Liver (tissue), 3 donors: Measurements from ENCODE around the gene ARHGAP8.

Experiments
- EGR1 ChIP-seq, 2 donors: IDR thresholded peaks; 2 replicates each; pipeline ENCODE4 v1.6.1; 2016 to 2018; ENCODE audit warnings: antibody characterized with exemption in 2 of 2, low read depth in 2 of 2
- FOXA2 ChIP-seq: IDR thresholded peaks from 2 replicates; pipeline ENCODE4 v1.6.1; 2016; ENCODE audit warnings: antibody characterized with exemption
- GABPA ChIP-seq, 2 donors: IDR thresholded peaks in 1 of 2; conservative IDR thresholded peaks in 1 of 2; 2 replicates each; pipeline ENCODE4 v1.6.1; 2016; ENCODE audit warnings: antibody characterized with exemption in 2 of 2, mild to moderate bottlenecking in 1 of 2, moderate library complexity in 1 of 2
- HNF4A ChIP-seq, 2 donors: conservative IDR thresholded peaks; 2 replicates each; pipeline ENCODE4 v1.6.1; 2016; ENCODE audit warnings: antibody characterized with exemption in 2 of 2, mild to moderate bottlenecking in 2 of 2
- JUND ChIP-seq, 2 donors: IDR thresholded peaks; 2 replicates each; pipeline ENCODE4 v1.6.1; 2016; ENCODE audit warnings: antibody characterized with exemption in 2 of 2
- RAD21 ChIP-seq, 2 donors: IDR thresholded peaks; 2 replicates each; pipeline ENCODE4 v1.6.1; 2016; ENCODE audit warnings: antibody characterized with exemption in 2 of 2, mild to moderate bottlenecking in 2 of 2
- RXRA ChIP-seq, 2 donors: IDR thresholded peaks; 2 replicates each; pipeline ENCODE4 v1.6.1; 2017 to 2018; ENCODE audit warnings: antibody characterized with exemption in 2 of 2, mild to moderate bottlenecking in 1 of 2
- SP1 ChIP-seq: IDR thresholded peaks from 2 replicates; pipeline ENCODE4 v1.6.1; 2018; ENCODE audit warnings: antibody characterized with exemption, mild to moderate bottlenecking
- TAF1 ChIP-seq: conservative IDR thresholded peaks from 2 replicates; pipeline ENCODE4 v1.6.1; 2016; ENCODE audit warnings: antibody characterized with exemption, mild to moderate bottlenecking
- TF ChIP-seq, protein P1 (sequence below): fragments of 150-350 bp; IDR thresholded peaks from 2 replicates; pipeline ENCODE4 v1.5.1; 2017; ENCODE audit warnings: improper control_type of control experiment, low read depth, low read length; ENCODE audit not compliant: missing input control
- TF ChIP-seq, protein P2 (sequence below): IDR thresholded peaks from 2 replicates; pipeline ENCODE4 v1.6.1; 2016; ENCODE audit warnings: antibody characterized with exemption, mild to moderate bottlenecking
- TF ChIP-seq, protein P3 (sequence below): IDR thresholded peaks from 2 replicates; pipeline ENCODE4 v1.6.1; 2016; ENCODE audit warnings: antibody characterized with exemption
- donor health status: healthy.
- donor health status: healthy.

DNA sequence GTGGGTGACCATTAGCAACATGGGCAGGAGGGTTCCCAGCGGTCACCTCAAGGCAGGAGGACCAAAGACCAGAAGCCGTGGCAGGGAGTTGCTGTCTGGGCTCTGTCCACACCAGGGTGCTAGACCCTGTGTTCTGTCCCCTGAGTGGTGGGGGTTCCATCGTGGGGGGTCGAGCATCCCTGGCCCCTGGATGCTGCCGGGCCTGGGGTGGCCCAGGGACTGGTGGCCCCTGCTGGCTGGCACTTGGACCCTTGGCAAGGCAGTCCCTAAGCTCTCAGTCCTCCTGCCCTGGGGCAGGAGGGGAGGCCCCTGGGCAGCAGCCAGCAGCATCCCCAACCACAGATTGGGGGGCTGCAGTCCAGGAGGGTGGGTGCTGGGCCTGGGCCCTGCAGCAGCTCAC lies 13.4 kb upstream of the ARHGAP8 start:
- TF ChIP-seq TAF1 (no peak), RXRA (IDR thresholded peaks at IDR 0.05) (no peak), SP1 (no peak), JUND (IDR thresholded peaks at IDR 0.05) (no peak), HNF4A (conservative IDR thresholded peaks at IDR 0.05) (no peak), RAD21 (IDR thresholded peaks at IDR 0.05) (no peak), GABPA (IDR thresholded peaks at IDR 0.05 in 1 of 2, conservative IDR thresholded peaks at IDR 0.05 in 1 of 2) (no peak), FOXA2 (no peak), EGR1 (IDR thresholded peaks at IDR 0.05; ENCODE audit: low read depth in 2 of 2) (no peak)
- TF ChIP-seq, protein P1, sequence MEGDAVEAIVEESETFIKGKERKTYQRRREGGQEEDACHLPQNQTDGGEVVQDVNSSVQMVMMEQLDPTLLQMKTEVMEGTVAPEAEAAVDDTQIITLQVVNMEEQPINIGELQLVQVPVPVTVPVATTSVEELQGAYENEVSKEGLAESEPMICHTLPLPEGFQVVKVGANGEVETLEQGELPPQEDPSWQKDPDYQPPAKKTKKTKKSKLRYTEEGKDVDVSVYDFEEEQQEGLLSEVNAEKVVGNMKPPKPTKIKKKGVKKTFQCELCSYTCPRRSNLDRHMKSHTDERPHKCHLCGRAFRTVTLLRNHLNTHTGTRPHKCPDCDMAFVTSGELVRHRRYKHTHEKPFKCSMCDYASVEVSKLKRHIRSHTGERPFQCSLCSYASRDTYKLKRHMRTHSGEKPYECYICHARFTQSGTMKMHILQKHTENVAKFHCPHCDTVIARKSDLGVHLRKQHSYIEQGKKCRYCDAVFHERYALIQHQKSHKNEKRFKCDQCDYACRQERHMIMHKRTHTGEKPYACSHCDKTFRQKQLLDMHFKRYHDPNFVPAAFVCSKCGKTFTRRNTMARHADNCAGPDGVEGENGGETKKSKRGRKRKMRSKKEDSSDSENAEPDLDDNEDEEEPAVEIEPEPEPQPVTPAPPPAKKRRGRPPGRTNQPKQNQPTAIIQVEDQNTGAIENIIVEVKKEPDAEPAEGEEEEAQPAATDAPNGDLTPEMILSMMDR = no peak
- TF ChIP-seq, protein P2, sequence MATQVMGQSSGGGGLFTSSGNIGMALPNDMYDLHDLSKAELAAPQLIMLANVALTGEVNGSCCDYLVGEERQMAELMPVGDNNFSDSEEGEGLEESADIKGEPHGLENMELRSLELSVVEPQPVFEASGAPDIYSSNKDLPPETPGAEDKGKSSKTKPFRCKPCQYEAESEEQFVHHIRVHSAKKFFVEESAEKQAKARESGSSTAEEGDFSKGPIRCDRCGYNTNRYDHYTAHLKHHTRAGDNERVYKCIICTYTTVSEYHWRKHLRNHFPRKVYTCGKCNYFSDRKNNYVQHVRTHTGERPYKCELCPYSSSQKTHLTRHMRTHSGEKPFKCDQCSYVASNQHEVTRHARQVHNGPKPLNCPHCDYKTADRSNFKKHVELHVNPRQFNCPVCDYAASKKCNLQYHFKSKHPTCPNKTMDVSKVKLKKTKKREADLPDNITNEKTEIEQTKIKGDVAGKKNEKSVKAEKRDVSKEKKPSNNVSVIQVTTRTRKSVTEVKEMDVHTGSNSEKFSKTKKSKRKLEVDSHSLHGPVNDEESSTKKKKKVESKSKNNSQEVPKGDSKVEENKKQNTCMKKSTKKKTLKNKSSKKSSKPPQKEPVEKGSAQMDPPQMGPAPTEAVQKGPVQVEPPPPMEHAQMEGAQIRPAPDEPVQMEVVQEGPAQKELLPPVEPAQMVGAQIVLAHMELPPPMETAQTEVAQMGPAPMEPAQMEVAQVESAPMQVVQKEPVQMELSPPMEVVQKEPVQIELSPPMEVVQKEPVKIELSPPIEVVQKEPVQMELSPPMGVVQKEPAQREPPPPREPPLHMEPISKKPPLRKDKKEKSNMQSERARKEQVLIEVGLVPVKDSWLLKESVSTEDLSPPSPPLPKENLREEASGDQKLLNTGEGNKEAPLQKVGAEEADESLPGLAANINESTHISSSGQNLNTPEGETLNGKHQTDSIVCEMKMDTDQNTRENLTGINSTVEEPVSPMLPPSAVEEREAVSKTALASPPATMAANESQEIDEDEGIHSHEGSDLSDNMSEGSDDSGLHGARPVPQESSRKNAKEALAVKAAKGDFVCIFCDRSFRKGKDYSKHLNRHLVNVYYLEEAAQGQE = no peak
- TF ChIP-seq, protein P3, sequence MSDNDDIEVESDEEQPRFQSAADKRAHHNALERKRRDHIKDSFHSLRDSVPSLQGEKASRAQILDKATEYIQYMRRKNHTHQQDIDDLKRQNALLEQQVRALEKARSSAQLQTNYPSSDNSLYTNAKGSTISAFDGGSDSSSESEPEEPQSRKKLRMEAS = no peak
